OCI-LY1 (cell line): ENCODE data around the gene FAM168A.

Experiments
- H2AFZ ChIP-seq: fragments of 200-600 bp; sonication (generic), shearing (Covaris generic); 2 replicates; pipeline ENCODE4 v1.6.0; 2014; ENCODE audit warnings: antibody characterized with exemption, mild to moderate bottlenecking, low read length
- H3F3A ChIP-seq: fragments of 200-600 bp; sonication (generic), shearing (Covaris generic); 2 replicates; pipeline ENCODE4 v1.6.0; 2014; ENCODE audit warnings: mild to moderate bottlenecking, antibody characterized with exemption, low read length, moderate library complexity; ENCODE audit not compliant: insufficient read depth
- H3K27ac ChIP-seq: fragments of 200-600 bp; sonication (generic); 2 replicates; pipeline ENCODE4 v1.5.1; 2014; ENCODE audit warnings: low read length, mixed run types, mild to moderate bottlenecking, low read depth; ENCODE audit not compliant: poor library complexity, severe bottlenecking
- H3K27me3 ChIP-seq: fragments of 200-600 bp; sonication (generic); 2 replicates; pipeline ENCODE4 v1.6.0; 2014; ENCODE audit warnings: antibody characterized with exemption, mild to moderate bottlenecking, low read length, moderate library complexity; ENCODE audit not compliant: insufficient read depth
- H3K36me3 ChIP-seq: fragments of 200-600 bp; sonication (generic); 2 replicates; pipeline ENCODE4 v1.6.1; 2014; ENCODE audit warnings: mild to moderate bottlenecking, antibody characterized with exemption, low read length, moderate library complexity, mixed read lengths; ENCODE audit not compliant: insufficient read depth
- H3K4me1 ChIP-seq: fragments of 200-600 bp; sonication (generic); 2 replicates; pipeline ENCODE4 v1.5.1; 2014; ENCODE audit warnings: mild to moderate bottlenecking, low read length, moderate library complexity; ENCODE audit not compliant: insufficient read depth, severe bottlenecking
- H3K4me2 ChIP-seq: fragments of 200-600 bp; sonication (generic), shearing (Covaris generic); 2 replicates; pipeline ENCODE4 v1.6.1; 2014; ENCODE audit warnings: low read length
- H3K4me3 ChIP-seq: fragments of 200-600 bp; sonication (generic); 2 replicates; pipeline ENCODE4 v1.5.1; 2014; ENCODE audit warnings: low read length, low read depth, mild to moderate bottlenecking, mixed read lengths; ENCODE audit not compliant: poor library complexity, severe bottlenecking
- H3K79me2 ChIP-seq: fragments of 200-600 bp; shearing (Covaris generic); 2 replicates; pipeline ENCODE4 v1.6.1; 2016; ENCODE audit warnings: mixed run types, low read length, mixed read lengths; ENCODE audit not compliant: insufficient read depth
- H3K9ac ChIP-seq: fragments of 200-600 bp; sonication (generic), shearing (Covaris generic); 2 replicates; pipeline ENCODE4 v1.6.1; 2014; ENCODE audit warnings: mild to moderate bottlenecking, low read length, mixed read lengths
- H3K9me2 ChIP-seq: fragments of 200-600 bp; sonication (generic), shearing (Covaris generic); 2 replicates; pipeline ENCODE4 v1.6.1; 2014; ENCODE audit warnings: low read depth, mild to moderate bottlenecking, low read length, mixed read lengths
- H3K9me3 ChIP-seq: fragments of 200-600 bp; shearing (Covaris generic); 2 replicates; pipeline ENCODE4 v1.6.1; 2014; ENCODE audit warnings: low read length, mixed read lengths
- H4K20me1 ChIP-seq: fragments of 200-600 bp; sonication (generic), shearing (Covaris generic); 2 replicates; pipeline ENCODE4 v1.6.0; 2016; ENCODE audit warnings: mild to moderate bottlenecking, low read length; ENCODE audit not compliant: insufficient read depth
- CTCF ChIP-seq: fragments of 200-600 bp; sonication (generic), shearing (Covaris generic); IDR thresholded peaks from 2 replicates; pipeline ENCODE4 v1.5.1; 2017; ENCODE audit warnings: mild to moderate bottlenecking, antibody characterized with exemption, low read length, moderate library complexity, mixed read lengths
- EZH2 ChIP-seq: fragments of 200-600 bp; sonication (generic), shearing (Covaris generic); IDR thresholded peaks from 2 replicates; pipeline ENCODE4 v1.8.0; 2017; ENCODE audit warnings: borderline replicate concordance, mixed run types, mild to moderate bottlenecking, antibody characterized with exemption, low read length, moderate library complexity, mixed read lengths

FAM168A gene

DNA sequence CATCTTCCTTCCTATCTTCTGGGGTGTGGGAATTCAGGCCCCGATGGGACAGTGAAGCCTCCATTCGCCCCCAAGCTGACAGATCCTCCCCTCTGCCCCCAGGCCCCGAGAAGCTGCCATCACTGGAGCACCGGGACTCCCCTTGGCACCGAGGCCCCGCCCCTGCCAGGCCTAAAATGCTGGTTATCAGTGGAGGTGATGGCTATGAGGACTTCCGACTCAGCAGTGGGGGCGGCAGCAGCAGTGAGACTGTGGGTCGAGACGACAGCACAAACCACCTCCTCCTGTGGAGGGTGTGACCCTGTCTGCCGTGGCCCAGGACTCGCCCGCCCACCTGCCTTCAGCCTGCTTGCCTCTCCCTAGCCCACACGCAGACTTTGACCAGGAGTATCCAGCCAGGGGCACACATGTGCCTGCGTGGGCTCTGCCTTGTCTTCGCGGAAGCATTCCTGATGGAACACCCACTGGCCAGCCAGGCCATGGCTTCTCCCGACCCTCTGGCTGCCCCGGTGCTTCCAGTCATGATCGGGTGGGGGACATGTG is 230.4 kb downstream of the FAM168A start:
- H3K4me1 ChIP-seq = peaks cover 13% of the 10 kb centered on the region
- no peak overlapping the region for H2AFZ ChIP-seq

GRCh38 chr11:73366953-73367352 is 231.0 kb downstream of the FAM168A start:
- Histone ChIP-seq H3K4me3 (no peak overlapping the region), H3K9me2 (no peaks in the 10 kb centered on the region), H2AFZ (no peak overlapping the region), H3K9ac (no peak overlapping the region), H3K4me2 (no peak overlapping the region), H3K4me1 (peaks cover 16% of the 10 kb centered on the region), H3K27ac (no peak overlapping the region), H3K36me3 (no peaks in the 10 kb centered on the region), H3F3A (no peaks in the 10 kb centered on the region), H3K79me2 (no peaks in the 10 kb centered on the region), H3K27me3 (no peaks in the 10 kb centered on the region), H4K20me1 (no peaks in the 10 kb centered on the region), H3K9me3 (no peaks in the 10 kb centered on the region)
- TF ChIP-seq EZH2 = no peak
- no peak for TF ChIP-seq CTCF

More for the DNA sequence above, 230.4 kb downstream of the FAM168A start:
- Histone ChIP-seq H3K9ac (no peak overlapping the region), H3K4me3 (no peak overlapping the region), H3F3A (no peaks in the 10 kb centered on the region), H4K20me1 (no peaks in the 10 kb centered on the region), H3K36me3 (no peaks in the 10 kb centered on the region), H3K27me3 (no peaks in the 10 kb centered on the region), H3K79me2 (no peaks in the 10 kb centered on the region), H3K9me3 (no peaks in the 10 kb centered on the region), H3K4me2 (no peak overlapping the region), H3K27ac (no peak overlapping the region), H3K9me2 (no peaks in the 10 kb centered on the region)
- TF ChIP-seq CTCF = no peak
- TF ChIP-seq EZH2 = no peak

DNA sequence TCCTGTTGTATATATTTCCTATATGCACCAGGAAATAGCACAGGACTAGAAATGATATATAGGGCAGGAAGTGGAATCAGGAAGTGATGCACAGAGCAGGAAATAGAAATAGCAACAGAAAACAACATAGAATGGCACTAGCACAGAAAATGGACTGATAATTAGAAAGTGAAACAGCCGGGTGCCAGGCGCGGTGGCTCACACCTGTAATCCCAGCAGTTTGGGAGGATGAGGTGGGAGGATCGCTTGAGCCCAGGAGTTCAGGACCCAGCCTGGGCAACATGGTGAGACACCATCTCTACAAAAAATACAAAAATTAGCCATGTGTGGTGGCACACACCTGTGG is 231.7 kb downstream of the FAM168A start:
- peak overlapping the region; percentile 55 for H3K27ac ChIP-seq
- peak overlapping the region; percentile 26; the same call in 1 of the 2 replicates for H3K4me2 ChIP-seq
- no peaks in the 10 kb centered on the region for H3K27me3 ChIP-seq

More for the DNA sequence above, 231.7 kb downstream of the FAM168A start:
- Histone ChIP-seq H4K20me1 (no peaks in the 10 kb centered on the region), H3K9me3 (no peaks in the 10 kb centered on the region), H3K4me3 (no peak overlapping the region), H3K9ac (no peak overlapping the region), H3F3A (no peaks in the 10 kb centered on the region), H2AFZ (peak overlapping the region; percentile 15; the same call in 1 of the 2 replicates), H3K9me2 (no peaks in the 10 kb centered on the region), H3K79me2 (no peaks in the 10 kb centered on the region), H3K36me3 (no peaks in the 10 kb centered on the region), H3K4me1 (peaks cover 16% of the 10 kb centered on the region)
- no peak for TF ChIP-seq CTCF
- TF ChIP-seq EZH2 = no peak
